Measurements from ENCODE around the gene FOXB1.

The FOXB1 gene

DNA sequence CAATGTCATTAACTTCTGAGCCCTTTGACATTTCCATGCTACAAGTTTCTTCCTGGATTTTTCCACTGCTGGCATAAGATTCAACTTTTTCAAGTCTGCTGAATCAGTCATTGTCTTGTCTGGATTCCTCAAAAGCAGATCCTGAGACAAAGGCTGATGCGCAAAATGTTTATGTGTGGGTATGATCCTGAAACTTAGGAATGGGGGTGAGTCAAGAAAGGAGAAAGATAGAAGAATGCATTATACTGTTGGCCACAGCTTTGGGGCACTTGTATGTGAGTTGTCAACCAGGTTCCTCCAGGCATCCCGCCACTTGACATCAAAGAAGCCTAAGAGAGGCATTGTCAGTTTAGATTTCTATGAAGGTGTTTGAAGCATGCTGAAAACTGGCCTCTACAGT, 50.4 kb downstream of the FOXB1 start:
- TF ChIP-seq, protein P1, sequence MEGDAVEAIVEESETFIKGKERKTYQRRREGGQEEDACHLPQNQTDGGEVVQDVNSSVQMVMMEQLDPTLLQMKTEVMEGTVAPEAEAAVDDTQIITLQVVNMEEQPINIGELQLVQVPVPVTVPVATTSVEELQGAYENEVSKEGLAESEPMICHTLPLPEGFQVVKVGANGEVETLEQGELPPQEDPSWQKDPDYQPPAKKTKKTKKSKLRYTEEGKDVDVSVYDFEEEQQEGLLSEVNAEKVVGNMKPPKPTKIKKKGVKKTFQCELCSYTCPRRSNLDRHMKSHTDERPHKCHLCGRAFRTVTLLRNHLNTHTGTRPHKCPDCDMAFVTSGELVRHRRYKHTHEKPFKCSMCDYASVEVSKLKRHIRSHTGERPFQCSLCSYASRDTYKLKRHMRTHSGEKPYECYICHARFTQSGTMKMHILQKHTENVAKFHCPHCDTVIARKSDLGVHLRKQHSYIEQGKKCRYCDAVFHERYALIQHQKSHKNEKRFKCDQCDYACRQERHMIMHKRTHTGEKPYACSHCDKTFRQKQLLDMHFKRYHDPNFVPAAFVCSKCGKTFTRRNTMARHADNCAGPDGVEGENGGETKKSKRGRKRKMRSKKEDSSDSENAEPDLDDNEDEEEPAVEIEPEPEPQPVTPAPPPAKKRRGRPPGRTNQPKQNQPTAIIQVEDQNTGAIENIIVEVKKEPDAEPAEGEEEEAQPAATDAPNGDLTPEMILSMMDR (IDR thresholded peaks at IDR 0.05; ENCODE audit: low read depth, low read length): no peak
- H3K4me3 ChIP-seq (ENCODE audit: low read depth, low read length): no peak overlapping the region

Measured in WI38 (cell line).